OCI-LY7 (cell line): ENCODE measurements around the gene IFNL2.

Experiments used
- EZH2phosphoT487 ChIP-seq: fragments of 200-600 bp; sonication (generic); IDR thresholded peaks from 2 replicates; pipeline ENCODE4 v1.6.1; 2018; ENCODE audit warnings: low read depth, borderline replicate concordance, mild to moderate bottlenecking, mixed run types, antibody characterized with exemption, low read length, moderate library complexity, mixed read lengths
- TF ChIP-seq, protein P1 (sequence below): fragments of 200-600 bp; sonication (generic); conservative IDR thresholded peaks from 2 replicates; pipeline ENCODE4 v1.5.1; 2014; ENCODE audit warnings: mild to moderate bottlenecking, antibody characterized with exemption, low read length, moderate library complexity, mixed read lengths

DNA sequence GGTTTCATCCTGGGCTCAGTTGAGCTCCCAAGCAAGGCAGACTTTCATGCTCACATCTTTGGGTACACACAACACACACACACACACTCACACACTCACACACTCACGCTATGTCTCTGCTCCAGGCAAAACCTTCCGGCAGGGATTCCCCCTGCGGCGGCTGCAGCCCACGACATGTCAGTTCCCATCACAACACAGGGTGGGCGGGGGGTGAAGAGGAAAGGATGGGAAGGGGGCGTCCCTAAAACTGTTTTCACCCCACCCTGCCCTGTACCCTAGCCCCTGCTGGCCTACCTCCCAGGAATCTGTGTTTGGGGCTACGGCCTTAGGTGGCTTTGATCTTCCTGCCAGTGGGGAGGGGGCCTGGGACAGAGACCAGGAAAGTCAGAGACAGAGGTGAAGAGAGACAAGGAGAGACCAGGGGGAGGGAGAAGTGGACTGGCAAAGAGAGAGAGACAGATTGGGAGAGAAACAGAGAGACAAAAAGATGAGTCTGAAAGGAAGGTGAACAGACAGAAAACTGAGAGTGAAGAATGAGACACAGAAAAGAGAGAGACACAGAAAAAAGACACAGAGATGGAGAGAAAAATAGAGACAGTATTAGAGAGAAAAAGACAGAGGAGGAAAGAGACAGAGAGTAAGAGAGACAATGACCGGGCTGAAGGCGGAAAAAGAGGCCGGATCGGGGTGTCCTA lies 48.6 kb downstream of the IFNL2 start:
- TF ChIP-seq, protein P1, sequence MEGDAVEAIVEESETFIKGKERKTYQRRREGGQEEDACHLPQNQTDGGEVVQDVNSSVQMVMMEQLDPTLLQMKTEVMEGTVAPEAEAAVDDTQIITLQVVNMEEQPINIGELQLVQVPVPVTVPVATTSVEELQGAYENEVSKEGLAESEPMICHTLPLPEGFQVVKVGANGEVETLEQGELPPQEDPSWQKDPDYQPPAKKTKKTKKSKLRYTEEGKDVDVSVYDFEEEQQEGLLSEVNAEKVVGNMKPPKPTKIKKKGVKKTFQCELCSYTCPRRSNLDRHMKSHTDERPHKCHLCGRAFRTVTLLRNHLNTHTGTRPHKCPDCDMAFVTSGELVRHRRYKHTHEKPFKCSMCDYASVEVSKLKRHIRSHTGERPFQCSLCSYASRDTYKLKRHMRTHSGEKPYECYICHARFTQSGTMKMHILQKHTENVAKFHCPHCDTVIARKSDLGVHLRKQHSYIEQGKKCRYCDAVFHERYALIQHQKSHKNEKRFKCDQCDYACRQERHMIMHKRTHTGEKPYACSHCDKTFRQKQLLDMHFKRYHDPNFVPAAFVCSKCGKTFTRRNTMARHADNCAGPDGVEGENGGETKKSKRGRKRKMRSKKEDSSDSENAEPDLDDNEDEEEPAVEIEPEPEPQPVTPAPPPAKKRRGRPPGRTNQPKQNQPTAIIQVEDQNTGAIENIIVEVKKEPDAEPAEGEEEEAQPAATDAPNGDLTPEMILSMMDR = no peak
- TF ChIP-seq EZH2phosphoT487 = no peak
